ENCODE measurements around the gene PPM1H. TPM values are rescaled to one million over a fixed set of nuclear protein-coding genes. Genes with fewer than 3 reads are reported as not detected.

The PPM1H gene
- total RNA-seq, 1 donor from 2014 or later: 0.49 TPM

GRCh38 chr12:62692884-62693283 lies 242.1 kb downstream of the PPM1H start:
- no peak overlapping the region for H3K27ac ChIP-seq

GRCh38 chr12:62691309-62691708 lies 243.6 kb downstream of the PPM1H start:
- no peak for DNase-seq (ENCODE audit: extremely low spot score in 2 of 2)
- Histone ChIP-seq H3K27me3 (no peaks in the 10 kb centered on the region), H3K27ac (no peak overlapping the region), H3K36me3 (no peaks in the 10 kb centered on the region), H3K9me3 (no peaks in the 10 kb centered on the region), H3K4me3 (no peak overlapping the region), H3K4me1 (peaks cover 8% of the 10 kb centered on the region)
- TF ChIP-seq POLR2AphosphoS5 (IDR thresholded peaks at IDR 0.05; ENCODE audit: insufficient read depth in 1 of 2, low read depth in 1 of 2) (no peak), POLR2A (IDR thresholded peaks at IDR 0.05) (no peak), CTCF (IDR thresholded peaks at IDR 0.05) (no peak)
- intact Hi-C loops (cut with DNase I): no loop called here

More at GRCh38 chr12:62692884-62693283, 242.1 kb downstream of the PPM1H start:
- intact Hi-C loops (cut with DNase I): no loop called here
- TF ChIP-seq POLR2AphosphoS5 (IDR thresholded peaks at IDR 0.05; ENCODE audit: insufficient read depth in 1 of 2, low read depth in 1 of 2) (no peak), CTCF (IDR thresholded peaks at IDR 0.05) (no peak), POLR2A (IDR thresholded peaks at IDR 0.05) (no peak)
- no peaks in the 10 kb centered on the region for H3K27me3 ChIP-seq
- H3K36me3 ChIP-seq: no peaks in the 10 kb centered on the region
- DNase-seq (ENCODE audit: extremely low spot score in 2 of 2): no peak
- H3K4me3 ChIP-seq: no peak overlapping the region
- no peaks in the 10 kb centered on the region for H3K9me3 ChIP-seq
- no peaks in the 10 kb centered on the region for H3K4me1 ChIP-seq

GRCh38 chr12:62689042-62689839 lies 245.7 kb downstream of the PPM1H start:
- no peaks in the 10 kb centered on the region for H3K9me3 ChIP-seq
- no peak overlapping the region for H3K4me3 ChIP-seq
- intact Hi-C loops (cut with DNase I): no loop called here
- DNase-seq (ENCODE audit: extremely low spot score in 2 of 2): no peak
- no peaks in the 10 kb centered on the region for H3K27me3 ChIP-seq
- H3K27ac ChIP-seq: no peak overlapping the region
- H3K36me3 ChIP-seq: no peaks in the 10 kb centered on the region
- no peak for TF ChIP-seq CTCF (IDR thresholded peaks at IDR 0.05)
- TF ChIP-seq POLR2AphosphoS5 (IDR thresholded peaks at IDR 0.05; ENCODE audit: insufficient read depth in 1 of 2, low read depth in 1 of 2): no peak
- TF ChIP-seq POLR2A (IDR thresholded peaks at IDR 0.05): no peak
- peaks cover 12% of the 10 kb centered on the region for H3K4me1 ChIP-seq

- Histone ChIP-seq H3K4me1 (peaks cover 25% of the 10 kb centered on the region), H3K27me3 (no peaks in the 10 kb centered on the region), H3K9me3 (no peaks in the 10 kb centered on the region), H3K27ac (no peak overlapping the region), H3K4me3 (no peak overlapping the region), H3K36me3 (no peaks in the 10 kb centered on the region)
- TF ChIP-seq POLR2A (IDR thresholded peaks at IDR 0.05): no peak
- no peak for TF ChIP-seq POLR2AphosphoS5 (IDR thresholded peaks at IDR 0.05; ENCODE audit: insufficient read depth in 1 of 2, low read depth in 1 of 2)
- no peak for TF ChIP-seq CTCF (IDR thresholded peaks at IDR 0.05)
- DNase-seq (ENCODE audit: extremely low spot score in 2 of 2): no peak
- intact Hi-C loops (cut with DNase I): no loop called here
Observed at GRCh38 chr12:62686938-62687337, 248.0 kb downstream of the PPM1H start.

All from vagina (tissue), 2 donors.